Measurements from ENCODE around the gene RAD18.

- TF ChIP-seq EZH2 (IDR thresholded peaks at IDR 0.05; ENCODE audit: insufficient read depth, poor library complexity, severe bottlenecking) (no peak), EZH2phosphoT487 (IDR thresholded peaks at IDR 0.05; ENCODE audit: insufficient read depth, low read depth) (no peak)
Measured at GRCh38 chr3:8982509-8982908, 19.2 kb upstream of the RAD18 start.
